PC-3 (cell line): ENCODE measurements around the gene HTR2B. TPM values are rescaled to one million over a fixed set of nuclear protein-coding genes. Genes with fewer than 3 reads are reported as not detected.

Source experiments
- ATAC-seq: fragments of 200-7000 bp; cut with Tn5 transposase; 2 replicates; pipeline ENCODE4 v1.9.1; 2020; ENCODE audit warnings: mild to moderate bottlenecking, moderate library complexity
- BruUV-seq: library from RNA; stranded (reverse); fragments of 400-500 nt; replicated peaks from 2 replicates; lab custom pipeline; 2021; lab: Mats Ljungman, UMichigan
- CTCF ChIA-PET: fragments of 300-600 bp; sonication (Branson Sonifier 250); formaldehyde crosslinking; loops from one replicate; lab custom pipeline; 2022; ENCODE audit warnings: antibody characterized with exemption; lab: Charles Lee
- POLR2A ChIA-PET: fragments of 300-600 bp; sonication (Branson Sonifier 250); formaldehyde crosslinking; loops from one replicate; lab custom pipeline; 2022; ENCODE audit warnings: antibody characterized with exemption; ENCODE audit not compliant: unreplicated experiment; lab: Charles Lee
- DNase-seq: peaks from one replicate; pipeline ENCODE4 v3.0.0-alpha.2; 2015
- H2AFZ ChIP-seq: fragments of 300-600 bp; sonication (generic); 2 replicates; pipeline ENCODE4 v1.6.0; 2016; ENCODE audit warnings: antibody characterized with exemption, low read length
- H3F3A ChIP-seq: fragments of 300-600 bp; sonication (generic); one replicate; pipeline ENCODE4 v1.6.0; 2017; ENCODE audit warnings: antibody characterized with exemption, low read length, control low read depth, mild to moderate bottlenecking; ENCODE audit not compliant: unreplicated experiment
- H3K27ac ChIP-seq: fragments of 300-600 bp; sonication (generic); 2 replicates; pipeline ENCODE4 v1.5.1; 2016; ENCODE audit warnings: mild to moderate bottlenecking, low read length
- H3K27me3 ChIP-seq: fragments of 300-600 bp; sonication (generic); 2 replicates; pipeline ENCODE4 v1.6.1; 2016; ENCODE audit warnings: low read length, mixed read lengths
- H3K36me3 ChIP-seq: fragments of 300-600 bp; sonication (generic); 2 replicates; pipeline ENCODE4 v1.6.1; 2016; ENCODE audit warnings: low read depth, mixed run types, low read length, mixed read lengths
- H3K4me1 ChIP-seq: fragments of 300-600 bp; sonication (generic); 2 replicates; pipeline ENCODE4 v1.5.1; 2016; ENCODE audit warnings: low read length; ENCODE audit not compliant: insufficient read depth
- H3K4me2 ChIP-seq: fragments of 300-600 bp; sonication (generic); 2 replicates; pipeline ENCODE4 v1.6.0; 2016; ENCODE audit warnings: low read length
- H3K4me3 ChIP-seq: fragments of 300-600 bp; sonication (generic); 2 replicates; pipeline ENCODE4 v1.5.1; 2016; ENCODE audit warnings: mild to moderate bottlenecking, low read length, mixed read lengths
- H3K79me2 ChIP-seq: fragments of 300-600 bp; sonication (generic); 2 replicates; pipeline ENCODE4 v1.6.1; 2017; ENCODE audit warnings: low read length, mixed read lengths
- H3K9ac ChIP-seq: fragments of 300-600 bp; sonication (generic); 2 replicates; pipeline ENCODE4 v1.6.0; 2016; ENCODE audit warnings: mild to moderate bottlenecking, low read length
- H3K9me2 ChIP-seq: fragments of 300-600 bp; sonication (generic); replicated peaks from 2 replicates; pipeline ENCODE4 v1.6.1; 2016; ENCODE audit warnings: mixed run types, low read length, mixed read lengths
- H3K9me3 ChIP-seq: fragments of 300-600 bp; sonication (generic); 2 replicates; pipeline ENCODE4 v1.6.1; 2016; ENCODE audit warnings: low read length, mixed read lengths
- H4K20me1 ChIP-seq: fragments of 300-600 bp; sonication (generic); 2 replicates; pipeline ENCODE4 v1.6.1; 2016; ENCODE audit warnings: low read length, mixed read lengths
- CTCF ChIP-seq: fragments of 300-600 bp; sonication (generic); conservative IDR thresholded peaks from 2 replicates; pipeline ENCODE4 v1.5.1; 2017; ENCODE audit warnings: antibody characterized with exemption, low read depth, mild to moderate bottlenecking, low read length
- EZH2 ChIP-seq: fragments of 300-600 bp; sonication (generic); IDR thresholded peaks from one replicate; pipeline ENCODE4 v1.6.1; 2017; ENCODE audit warnings: antibody characterized with exemption, mild to moderate bottlenecking, low read length; ENCODE audit not compliant: unreplicated experiment
- EZH2phosphoT487 ChIP-seq: fragments of 300-600 bp; sonication (generic); IDR thresholded peaks from 2 replicates; pipeline ENCODE4 v1.6.1; 2018; ENCODE audit warnings: mild to moderate bottlenecking, antibody characterized with exemption, low read length, borderline replicate concordance
- intact Hi-C: fragments of 100-400 bp; cut with micrococcal nuclease; formaldehyde crosslinking; loops from 2 replicates; pipeline ENCODE4 v1.9.0; 2023
- total RNA-seq: library from RNA; depleted of rRNA; stranded (reverse); fragments of >200 nt; gene quantifications from 2 replicates; pipeline ENCODE4 v1.2.3, GENCODE V29; 2014

The HTR2B gene
- total RNA-seq, 1 experiment from 2014 or later = not detected

GRCh38 chr2:231130336-231131056, 5.7 kb upstream of the HTR2B start:
- BruUV-seq = no TSS peak
- peak; percentile 64 for DNase-seq
- Histone ChIP-seq H3K9me3 (no peaks in the 10 kb centered on the region), H3K9ac (peak overlapping the region; percentile 60), H3K4me3 (peak overlapping the region; percentile 48), H2AFZ (no peak overlapping the region), H3K4me2 (peak overlapping the region; percentile 78), H3K9me2 (no peaks in the 10 kb centered on the region), H3K27ac (peak overlapping the region; percentile 85), H3K27me3 (no peaks in the 10 kb centered on the region), H4K20me1 (peaks cover 4% of the 10 kb centered on the region; the same call in 1 of the 2 replicates), H3K4me1 (peaks cover 79% of the 10 kb centered on the region), H3K79me2 (peaks cover 54% of the 10 kb centered on the region), H3K36me3 (no peaks in the 10 kb centered on the region), H3F3A (peaks cover 4% of the 10 kb centered on the region)
- TF ChIP-seq EZH2 (no peak), EZH2phosphoT487 (no peak), CTCF (no peak)
- ATAC-seq = peak; percentile 35
- ChIA-PET POLR2A (no interaction called here), CTCF (interaction anchor here (2.0 kb wide), 1 partner anchor 19 kb away, joined by 8 read pairs; no protein-coding TSS in a partner anchor)
- intact Hi-C loops = loop anchor here (1.0 to 2.0 kb wide), 2 partner anchors 12 to 26 kb away; no protein-coding TSS in a partner anchor

- peak; percentile 47 for DNase-seq
- H3K27me3 ChIP-seq = no peaks in the 10 kb centered on the region
- intact Hi-C loops = loop anchor here (2.0 kb wide), 1 partner anchor 16 kb away; no protein-coding TSS in a partner anchor
- no TSS peak for BruUV-seq
- H2AFZ ChIP-seq = no peak overlapping the region
- H3K4me3 ChIP-seq = no peak overlapping the region
- H3K4me2 ChIP-seq = peak overlapping the region; percentile 53
- H3K9me3 ChIP-seq = no peaks in the 10 kb centered on the region
- peaks cover 52% of the 10 kb centered on the region for H3K79me2 ChIP-seq
- no peaks in the 10 kb centered on the region for H3K36me3 ChIP-seq
- no peaks in the 10 kb centered on the region for H3K9me2 ChIP-seq
- ATAC-seq = no peak
- POLR2A ChIA-PET = interaction anchor here (0.7 kb wide), 1 partner anchor 11 kb away, joined by 8 read pairs; no protein-coding TSS in a partner anchor
- CTCF ChIA-PET = interaction anchor here (2.0 kb wide), 1 partner anchor 18 kb away, joined by 8 read pairs; no protein-coding TSS in a partner anchor
- peaks cover 72% of the 10 kb centered on the region for H3K4me1 ChIP-seq
- H3K27ac ChIP-seq = peak overlapping the region; percentile 85
- peak overlapping the region; percentile 13 for H3K9ac ChIP-seq
- H4K20me1 ChIP-seq = peaks cover 4% of the 10 kb centered on the region; the same call in 1 of the 2 replicates
- no peak for TF ChIP-seq EZH2phosphoT487
- no peak for TF ChIP-seq EZH2
- no peak for TF ChIP-seq CTCF
- peaks cover 4% of the 10 kb centered on the region for H3F3A ChIP-seq
Observed at GRCh38 chr2:231129216-231129615, 4.4 kb upstream of the HTR2B start.

- peaks cover 65% of the 10 kb centered on the region for H3K4me1 ChIP-seq
- intact Hi-C loops = loop anchor here (2.0 kb wide), 1 partner anchor 16 kb away; no protein-coding TSS in a partner anchor
- TF ChIP-seq CTCF (no peak), EZH2 (no peak), EZH2phosphoT487 (no peak)
- TSS peak; percentile 23 for BruUV-seq
- no peak for ATAC-seq
- H3K9me2 ChIP-seq = no peaks in the 10 kb centered on the region
- H3K9ac ChIP-seq = 0 out of 2 replicates have a peak overlapping the region, but pooled peaks have one; percentile 23
- peak; percentile 6 for DNase-seq
- H3K27me3 ChIP-seq = no peaks in the 10 kb centered on the region
- POLR2A ChIA-PET = interaction anchor here (0.7 kb wide), 1 partner anchor 10 kb away, joined by 8 read pairs; no protein-coding TSS in a partner anchor
- peaks cover 4% of the 10 kb centered on the region; the same call in 1 of the 2 replicates for H4K20me1 ChIP-seq
- no peak overlapping the region for H3K4me3 ChIP-seq
- peaks cover 48% of the 10 kb centered on the region for H3K79me2 ChIP-seq
- H3K4me2 ChIP-seq = peak overlapping the region; percentile 53
- peak overlapping the region; percentile 85 for H3K27ac ChIP-seq
- no peaks in the 10 kb centered on the region for H3K36me3 ChIP-seq
- no peak overlapping the region for H2AFZ ChIP-seq
- no peaks in the 10 kb centered on the region for H3K9me3 ChIP-seq
- CTCF ChIA-PET = no interaction called here
- peaks cover 4% of the 10 kb centered on the region for H3F3A ChIP-seq
Observed at GRCh38 chr2:231128541-231128940, 3.7 kb upstream of the HTR2B start.
